ENCODE measurements around the gene CDADC1. TPM values are rescaled to one million over a fixed set of nuclear protein-coding genes. Genes with fewer than 3 reads are reported as not detected.

Gene CDADC1
- total and polyA plus RNA-seq, 2 of the 13 experiments (the other 11 are each of a cell fraction or from before 2014, with no cell fraction given): 2.4 to 9.0 TPM

GRCh38 chr13:49235856-49236431, 11.8 kb upstream of the CDADC1 start (continued):
- TF ChIP-seq ZBTB40 (IDR thresholded peaks at IDR 0.05): no peak
- no peak for TF ChIP-seq ZBTB40 (CRISPR knock-in tag; IDR thresholded peaks at IDR 0.05)
- TF ChIP-seq ZNF549 (CRISPR knock-in tag; IDR thresholded peaks at IDR 0.05): no peak
- no peak for TF ChIP-seq ISL2 (CRISPR knock-in tag; IDR thresholded peaks at IDR 0.05)

GRCh38 chr13:49238621-49239020, 9.1 kb upstream of the CDADC1 start:
- no peak overlapping the region for H2AFZ ChIP-seq (ENCODE audit: low read length)
- H3K36me3 ChIP-seq (replicated peaks in 1 of 2; ENCODE audit: control insufficient read depth in 1 of 2, insufficient read depth in 2 of 2, low read length in 2 of 2): no peaks in the 10 kb centered on the region
- H3K9ac ChIP-seq (ENCODE audit: insufficient read depth, low read depth, low read length): no peak overlapping the region
- intact Hi-C loops (cut with micrococcal nuclease; ENCODE audit: unreplicated experiment): no loop called here
- CTCF ChIA-PET (ENCODE audit: low intra/inter-chr PET ratio, low total read pairs): no interaction called here
- no peak for ATAC-seq
- H4K20me1 ChIP-seq (ENCODE audit: insufficient read depth, low read length): no peaks in the 10 kb centered on the region
- no peak for FAIRE-seq
- no peak overlapping the region for H3K4me2 ChIP-seq (ENCODE audit: low read depth, low read length)
- BruUV-seq (replicated peaks): no TSS peak
- DNase-seq (ENCODE audit: low spot score): no peak
- 72% methylated on average over 2 of the region's 2 CpGs for WGBS (ENCODE audit: low lambda C conversion rate)
- H3K79me2 ChIP-seq (ENCODE audit: insufficient read depth, low read length): no peaks in the 10 kb centered on the region
- POLR2A ChIA-PET: no interaction called here
- no peaks in the 10 kb centered on the region for H3K9me3 ChIP-seq (ENCODE audit: low read length)
- no peaks in the 10 kb centered on the region for H3K27me3 ChIP-seq (ENCODE audit: control insufficient read depth in 1 of 2, insufficient read depth in 2 of 2, low read length in 2 of 2)
- no peak overlapping the region for H3K27ac ChIP-seq (ENCODE audit: extremely low read length, insufficient read depth, low read length)
- no peak overlapping the region for H3K4me3 ChIP-seq (replicated peaks in 1 of 3; ENCODE audit: insufficient read depth in 1 of 3, low read depth in 2 of 3, low read length in 3 of 3)
- in situ Hi-C loops (cut with HindIII; ENCODE audit: extremely low pct_ligation_motif_present, low pct_unique_long_range_greater_than_20kb): no loop called here
- no peaks in the 10 kb centered on the region for H3K4me1 ChIP-seq (ENCODE audit: insufficient read depth, low read length)
- no peak for TF ChIP-seq ZNF234 (CRISPR knock-in tag; conservative IDR thresholded peaks at IDR 0.05)
- TF ChIP-seq CERS6 (CRISPR knock-in tag; IDR thresholded peaks at IDR 0.05): no peak
- no peak for TF ChIP-seq ZNF33A (CRISPR knock-in tag; IDR thresholded peaks at IDR 0.05; ENCODE audit: borderline replicate concordance)
- no peak for TF ChIP-seq ARNT2 (CRISPR knock-in tag; IDR thresholded peaks at IDR 0.05; ENCODE audit: low read depth)
- TF ChIP-seq ZNF367 (CRISPR knock-in tag; IDR thresholded peaks at IDR 0.05; ENCODE audit: borderline replicate concordance): no peak
- no peak for TF ChIP-seq ZNF709 (CRISPR knock-in tag; IDR thresholded peaks at IDR 0.05)
- TF ChIP-seq KLF9 (CRISPR knock-in tag; IDR thresholded peaks at IDR 0.05; ENCODE audit: low read depth): no peak
- TF ChIP-seq TCF12 (IDR thresholded peaks at IDR 0.05): no peak
- no peak for TF ChIP-seq TCF12 (CRISPR knock-in tag; IDR thresholded peaks at IDR 0.05)
- TF ChIP-seq WIZ (CRISPR knock-in tag; IDR thresholded peaks at IDR 0.05): no peak
- no peak for TF ChIP-seq ZNF792 (CRISPR knock-in tag; IDR thresholded peaks at IDR 0.05)
- TF ChIP-seq SCMH1 (CRISPR knock-in tag; IDR thresholded peaks at IDR 0.05; ENCODE audit: borderline replicate concordance): no peak

All from HepG2 (cell line).